HG03575 (cell line): ENCODE measurements around the gene CD276.

Experiments
- ATAC-seq: cut with Tn5 transposase; IDR thresholded peaks from one replicate; pipeline ENCODE4 v1.9.1; 2021; ENCODE audit not compliant: unreplicated experiment, insufficient number of reproducible peaks, low FRiP score; ENCODE audit errors: extremely low read depth

CD276 gene

GRCh38 chr15:73755481-73755880 is 71.3 kb downstream of the CD276 start:
- ATAC-seq = no peak

- ATAC-seq = no peak
Observed at GRCh38 chr15:73755946-73756345, 71.8 kb downstream of the CD276 start.

- no peak for ATAC-seq
Observed at GRCh38 chr15:73756390-73756789, 72.2 kb downstream of the CD276 start.

- no peak for ATAC-seq
Observed at GRCh38 chr15:73756947-73757513, 72.8 kb downstream of the CD276 start.

- no peak for ATAC-seq
Observed at GRCh38 chr15:73757571-73757970, 73.4 kb downstream of the CD276 start.

GRCh38 chr15:73758461-73758860 is 74.3 kb downstream of the CD276 start:
- ATAC-seq = no peak

- no peak for ATAC-seq
Observed at GRCh38 chr15:73760330-73761329, 76.4 kb downstream of the CD276 start.

- no peak for ATAC-seq
Observed at GRCh38 chr15:73763931-73764330, 79.7 kb downstream of the CD276 start.
